ENCODE measurements around the gene SMAD3. TPM values are rescaled to one million over a fixed set of nuclear protein-coding genes. Genes with fewer than 3 reads are reported as not detected.

Gene SMAD3
- total and polyA plus RNA-seq, 4 donors: 4.0 to 12.2 (median 5.5) TPM

- H3K36me3 ChIP-seq (ENCODE audit: control insufficient read depth in 4 of 4, insufficient read depth in 3 of 4, low read depth in 1 of 4, low read length in 3 of 4): no peaks in the 10 kb centered on the region
- no peak for DNase-seq (ENCODE audit: low spot score)
- TF ChIP-seq HNF4A (conservative IDR thresholded peaks at IDR 0.05): peak in 1 of 2 donors; percentile 18
- TF ChIP-seq HNF4G (IDR thresholded peaks at IDR 0.05): no peak
- no peak for TF ChIP-seq GABPA (IDR thresholded peaks at IDR 0.05 in 1 of 2, conservative IDR thresholded peaks at IDR 0.05 in 1 of 2)
- no peaks in the 10 kb centered on the region for H3K27me3 ChIP-seq (ENCODE audit: control insufficient read depth in 4 of 4, insufficient read depth in 4 of 4, low read length in 3 of 4)
- H3K9ac ChIP-seq (ENCODE audit: low read depth in 1 of 2, low read length in 2 of 2): no peak overlapping the region
- WGBS: 56% methylated on average over 3 of the region's 3 CpGs
- H3K9me3 ChIP-seq (ENCODE audit: control insufficient read depth in 4 of 4, low read length in 3 of 4): no peaks in the 10 kb centered on the region
- no peak overlapping the region for H3K4me3 ChIP-seq (ENCODE audit: low read depth in 1 of 3, low read length in 3 of 3)
- peaks cover 16 to 47% (median 33%) of the 10 kb centered on the region in 4 donors for H3K4me1 ChIP-seq (ENCODE audit: control insufficient read depth in 4 of 4, insufficient read depth in 4 of 4, low read length in 3 of 4)
- H3K27ac ChIP-seq (ENCODE audit: low read depth in 1 of 2, low read length in 2 of 2): no peak overlapping the region
Observed at GRCh38 chr15:67124111-67124510, 58.7 kb downstream of the SMAD3 start.

GRCh38 chr15:67124911-67125588 is 59.6 kb downstream of the SMAD3 start:
- Histone ChIP-seq H3K36me3 (ENCODE audit: control insufficient read depth in 4 of 4, insufficient read depth in 3 of 4, low read depth in 1 of 4, low read length in 3 of 4) (no peaks in the 10 kb centered on the region), H3K27ac (ENCODE audit: low read depth in 1 of 2, low read length in 2 of 2) (peak overlapping the region; percentile 32 to 82), H3K9me3 (ENCODE audit: control insufficient read depth in 4 of 4, low read length in 3 of 4) (no peaks in the 10 kb centered on the region), H3K27me3 (ENCODE audit: control insufficient read depth in 4 of 4, insufficient read depth in 4 of 4, low read length in 3 of 4) (no peaks in the 10 kb centered on the region), H3K4me1 (ENCODE audit: control insufficient read depth in 4 of 4, insufficient read depth in 4 of 4, low read length in 3 of 4) (peaks cover 10 to 38% (median 25%) of the 10 kb centered on the region in 4 donors), H3K4me3 (ENCODE audit: low read depth in 1 of 3, low read length in 3 of 3) (no peak overlapping the region), H3K9ac (ENCODE audit: low read depth in 1 of 2, low read length in 2 of 2) (no peak overlapping the region)
- WGBS: 82% methylated on average over 13 of the region's 13 CpGs
- TF ChIP-seq GABPA (IDR thresholded peaks at IDR 0.05 in 1 of 2, conservative IDR thresholded peaks at IDR 0.05 in 1 of 2) (no peak), JUND (IDR thresholded peaks at IDR 0.05) (no peak), NR2F2 (IDR thresholded peaks at IDR 0.05) (no peak), FOXA2 (IDR thresholded peaks at IDR 0.05) (no peak), RAD21 (IDR thresholded peaks at IDR 0.05) (no peak), TAF1 (conservative IDR thresholded peaks at IDR 0.05) (no peak), FOXA1 (IDR thresholded peaks at IDR 0.05) (no peak)
- no peak for DNase-seq (ENCODE audit: low spot score)

- no peaks in the 10 kb centered on the region for H3K27me3 ChIP-seq (ENCODE audit: control insufficient read depth in 4 of 4, insufficient read depth in 4 of 4, low read length in 3 of 4)
- H3K4me1 ChIP-seq (ENCODE audit: control insufficient read depth in 4 of 4, insufficient read depth in 4 of 4, low read length in 3 of 4): peaks cover 10 to 32% (median 22%) of the 10 kb centered on the region in 4 donors
- peak overlapping the region; percentile 56 to 82 for H3K27ac ChIP-seq (ENCODE audit: low read depth in 1 of 2, low read length in 2 of 2)
- H3K9ac ChIP-seq (ENCODE audit: low read depth in 1 of 2, low read length in 2 of 2): no peak overlapping the region
- no peaks in the 10 kb centered on the region for H3K36me3 ChIP-seq (ENCODE audit: control insufficient read depth in 4 of 4, insufficient read depth in 3 of 4, low read depth in 1 of 4, low read length in 3 of 4)
- 78% methylated on average over 20 of the region's 20 CpGs for WGBS
- TF ChIP-seq RXRA (IDR thresholded peaks at IDR 0.05) (peak; percentile 71 to 82), MAX (IDR thresholded peaks at IDR 0.05) (no peak), NR2F2 (IDR thresholded peaks at IDR 0.05) (peak; percentile 45), JUND (IDR thresholded peaks at IDR 0.05) (peak; percentile 52 to 54), RAD21 (IDR thresholded peaks at IDR 0.05) (no peak)
- no peaks in the 10 kb centered on the region for H3K9me3 ChIP-seq (ENCODE audit: control insufficient read depth in 4 of 4, low read length in 3 of 4)
- no peak for DNase-seq (ENCODE audit: low spot score)
- no peak overlapping the region for H3K4me3 ChIP-seq (ENCODE audit: low read depth in 1 of 3, low read length in 3 of 3)
Observed at GRCh38 chr15:67125589-67126502, 60.4 kb downstream of the SMAD3 start.

Measured in liver (tissue), 9 donors.